Measurements from ENCODE around the gene PIMREG.

DNA sequence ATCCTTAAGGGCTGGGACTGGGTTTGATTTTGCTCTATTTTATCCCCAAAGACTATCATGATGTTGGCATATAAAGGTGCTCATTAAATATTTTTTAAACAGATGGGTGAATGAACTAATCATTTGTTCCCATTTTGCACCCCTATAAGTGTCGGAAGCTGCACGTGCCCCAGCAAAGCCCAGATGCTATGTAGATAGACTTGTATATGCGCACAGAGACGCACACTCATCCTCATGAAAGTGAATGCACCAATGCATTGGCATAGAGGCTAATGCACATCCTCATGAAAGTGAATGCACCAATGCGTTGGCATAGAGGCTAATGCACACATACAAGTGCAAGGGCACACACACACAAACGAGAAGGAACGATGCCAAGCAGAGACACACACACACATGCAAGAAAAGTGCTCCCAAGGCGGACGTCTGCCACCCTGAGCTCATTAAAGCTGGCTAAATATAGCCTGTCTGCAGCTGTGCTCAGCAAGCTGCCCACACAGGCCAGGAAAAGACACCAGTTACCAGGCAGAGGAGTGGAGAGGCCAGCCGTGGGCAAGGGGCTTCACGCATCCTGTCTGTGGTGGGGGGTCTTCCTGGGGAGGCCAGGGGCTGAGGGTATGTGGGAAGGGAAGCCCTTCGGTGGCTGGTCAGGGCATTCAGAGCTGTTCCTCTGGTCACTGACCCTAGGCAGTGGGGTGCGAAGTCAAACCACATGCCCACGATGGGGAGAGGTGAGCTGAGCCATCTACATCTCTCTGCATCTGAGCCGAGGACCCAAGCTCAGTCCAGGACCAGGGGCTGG, 52.6 kb downstream of the PIMREG start:
- no peak for TF ChIP-seq EP300 (IDR thresholded peaks at IDR 0.05)
- no peak for TF ChIP-seq POLR2A (IDR thresholded peaks at IDR 0.05)
